ENCODE measurements around the gene AOPEP. TPM values are rescaled to one million over a fixed set of nuclear protein-coding genes. Genes with fewer than 3 reads are reported as not detected.

AOPEP gene
- total and polyA plus RNA-seq, 9 of the 15 experiments (the other 6 are each of a cell fraction or from before 2014, with no cell fraction given) = 4.5 to 19.3 (median 13.5) TPM

DNA sequence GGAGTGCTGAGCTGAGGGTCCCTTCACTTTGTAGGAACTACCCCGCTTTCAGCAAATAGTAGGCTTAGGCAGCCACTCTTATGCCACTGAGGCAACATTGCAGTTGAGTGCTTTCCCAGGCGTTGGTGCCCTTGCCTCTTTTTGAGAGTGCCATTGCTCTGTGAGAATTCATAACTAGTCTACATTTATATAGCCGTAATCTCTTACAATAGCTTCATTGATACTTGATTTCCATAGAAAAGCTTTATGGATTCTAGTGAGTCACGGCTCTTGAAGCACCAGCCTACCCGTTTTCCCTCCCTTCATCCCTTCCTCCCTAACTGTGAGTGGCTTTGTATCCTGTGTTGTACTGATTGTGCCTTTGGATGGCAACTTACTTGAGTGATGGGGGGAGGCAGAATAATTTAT, 283.9 kb downstream of the AOPEP start (continued):
- TF ChIP-seq MTF1 (CRISPR knock-in tag; IDR thresholded peaks at IDR 0.05; ENCODE audit: borderline replicate concordance) = no peak
- no peak for TF ChIP-seq ESRRA (IDR thresholded peaks at IDR 0.05; ENCODE audit: borderline replicate concordance, low read depth)

DNA sequence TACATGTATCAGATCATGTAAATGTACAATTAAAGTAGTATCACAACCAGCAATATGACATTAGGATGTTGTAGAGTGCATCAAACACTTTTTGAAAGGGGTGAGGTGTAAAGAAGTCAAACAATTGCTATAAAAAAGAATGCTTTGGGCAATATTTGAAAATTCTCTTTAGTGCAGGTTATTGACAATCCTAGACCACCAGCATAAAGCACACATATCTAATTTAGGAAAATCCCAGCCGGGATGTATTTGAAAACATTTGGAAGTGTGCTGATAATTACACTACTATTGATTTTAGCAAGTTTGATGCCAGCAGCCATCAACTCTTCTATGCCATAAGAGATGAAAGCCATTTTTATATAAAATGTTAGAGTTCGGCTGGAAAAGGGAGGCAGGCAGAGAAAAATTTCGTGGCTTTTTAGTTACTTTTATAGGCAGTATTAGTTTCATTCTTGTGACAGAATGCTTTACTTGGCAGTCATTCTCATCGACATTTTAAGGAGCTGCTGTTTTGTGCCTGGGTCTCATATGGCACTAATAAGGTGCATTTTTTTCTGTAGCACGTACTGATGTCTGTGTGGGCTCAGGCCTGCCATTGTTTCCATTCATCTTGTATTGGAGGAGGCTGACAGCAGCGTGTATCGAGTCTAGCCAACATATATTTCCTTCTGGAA, 285.7 kb downstream of the AOPEP start:
- Histone ChIP-seq H3K36me3 (ENCODE audit: control insufficient read depth, insufficient read depth, low read length) (peaks cover 3% of the 10 kb centered on the region; the same call in 1 of the 3 replicates), H3K9ac (ENCODE audit: insufficient read depth in 1 of 2, low read depth in 2 of 2, low read length in 2 of 2) (no peak overlapping the region), H3K4me1 (replicated peaks in 1 of 2; ENCODE audit: control insufficient read depth in 2 of 2, insufficient read depth in 2 of 2, low read length in 2 of 2) (no peaks in the 10 kb centered on the region), H3K27ac (ENCODE audit: extremely low read depth, low read depth, low read length) (no peak overlapping the region), H3K4me3 (no peak overlapping the region), H3K79me2 (ENCODE audit: control insufficient read depth, insufficient read depth, low read length) (no peaks in the 10 kb centered on the region), H3K9me1 (ENCODE audit: control insufficient read depth, insufficient read depth, low read length) (no peaks in the 10 kb centered on the region), H3K9me3 (replicated peaks; ENCODE audit: control insufficient read depth, insufficient read depth, low read depth, low read length) (no peaks in the 10 kb centered on the region), H3K27me3 (ENCODE audit: control insufficient read depth in 2 of 2, insufficient read depth in 2 of 2, low read length in 2 of 2) (no peaks in the 10 kb centered on the region), H2AFZ (ENCODE audit: low read depth, low read length) (no peak overlapping the region), H3K4me2 (ENCODE audit: insufficient read depth, low read length) (no peak overlapping the region), H4K20me1 (replicated peaks; ENCODE audit: control insufficient read depth, insufficient read depth, low read length) (no peaks in the 10 kb centered on the region)
- in situ Hi-C loops (cut with MboI) (no loop called here), intact Hi-C loops (cut with micrococcal nuclease) (no loop called here)
- ATAC-seq (no peak), FAIRE-seq (no peak), DNase-seq (ENCODE audit: extremely low read depth in 1 of 4, low spot score in 3 of 4) (no peak)
- 52% methylated on average over 7 of the region's 7 CpGs for WGBS (ENCODE audit: insufficient coverage, low coverage, missing lambda C conversion rate)
- no TSS peak for BruUV-seq (replicated peaks)
- POLR2A ChIA-PET = interaction anchor here (0.6 kb wide), 1 partner anchor 104 kb away, joined by 3 read pairs; no protein-coding TSS in a partner anchor
- CTCF ChIA-PET (ENCODE audit: low intra/inter-chr PET ratio) = no interaction called here
- TF ChIP-seq ZNF146 (CRISPR knock-in tag; IDR thresholded peaks at IDR 0.05; ENCODE audit: unreplicated experiment) (no peak), RFX7 (CRISPR knock-in tag; IDR thresholded peaks at IDR 0.05) (no peak), DPF2 (IDR thresholded peaks at IDR 0.05) (no peak), EWSR1 (IDR thresholded peaks at IDR 0.05; ENCODE audit: borderline replicate concordance, low read depth, partially characterized antibody) (no peak), ETS2 (tag; IDR thresholded peaks at IDR 0.05; ENCODE audit: borderline replicate concordance, poor library complexity, severe bottlenecking) (no peak), ZC3H8 (IDR thresholded peaks at IDR 0.05) (no peak), SRSF3 (IDR thresholded peaks at IDR 0.05; ENCODE audit: insufficient read depth, low read length) (no peak), PTRF (tag; IDR thresholded peaks at IDR 0.05) (no peak), ZNF77 (CRISPR knock-in tag; IDR thresholded peaks at IDR 0.05) (no peak), RUNX1 (IDR thresholded peaks at IDR 0.05; ENCODE audit: low read depth) (no peak)
- TF ChIP-seq, protein P1, sequence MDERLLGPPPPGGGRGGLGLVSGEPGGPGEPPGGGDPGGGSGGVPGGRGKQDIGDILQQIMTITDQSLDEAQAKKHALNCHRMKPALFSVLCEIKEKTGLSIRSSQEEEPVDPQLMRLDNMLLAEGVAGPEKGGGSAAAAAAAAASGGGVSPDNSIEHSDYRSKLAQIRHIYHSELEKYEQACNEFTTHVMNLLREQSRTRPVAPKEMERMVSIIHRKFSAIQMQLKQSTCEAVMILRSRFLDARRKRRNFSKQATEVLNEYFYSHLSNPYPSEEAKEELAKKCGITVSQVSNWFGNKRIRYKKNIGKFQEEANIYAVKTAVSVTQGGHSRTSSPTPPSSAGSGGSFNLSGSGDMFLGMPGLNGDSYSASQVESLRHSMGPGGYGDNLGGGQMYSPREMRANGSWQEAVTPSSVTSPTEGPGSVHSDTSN (CRISPR knock-in tag; IDR thresholded peaks at IDR 0.05; ENCODE audit: low read depth) = no peak
- TF ChIP-seq, protein P1 (tag; conservative IDR thresholded peaks at IDR 0.05; ENCODE audit: low read depth) = no peak
- TF ChIP-seq, protein P2, sequence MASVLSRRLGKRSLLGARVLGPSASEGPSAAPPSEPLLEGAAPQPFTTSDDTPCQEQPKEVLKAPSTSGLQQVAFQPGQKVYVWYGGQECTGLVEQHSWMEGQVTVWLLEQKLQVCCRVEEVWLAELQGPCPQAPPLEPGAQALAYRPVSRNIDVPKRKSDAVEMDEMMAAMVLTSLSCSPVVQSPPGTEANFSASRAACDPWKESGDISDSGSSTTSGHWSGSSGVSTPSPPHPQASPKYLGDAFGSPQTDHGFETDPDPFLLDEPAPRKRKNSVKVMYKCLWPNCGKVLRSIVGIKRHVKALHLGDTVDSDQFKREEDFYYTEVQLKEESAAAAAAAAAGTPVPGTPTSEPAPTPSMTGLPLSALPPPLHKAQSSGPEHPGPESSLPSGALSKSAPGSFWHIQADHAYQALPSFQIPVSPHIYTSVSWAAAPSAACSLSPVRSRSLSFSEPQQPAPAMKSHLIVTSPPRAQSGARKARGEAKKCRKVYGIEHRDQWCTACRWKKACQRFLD (CRISPR knock-in tag; IDR thresholded peaks at IDR 0.05) = no peak

Data from K562 (cell line).